Loucy (cell line): Measurements from ENCODE around the gene TDRD10.

ENCODE experiments used
- H2AFZ ChIP-seq: fragments of 200-600 bp; sonication (generic); 2 replicates; pipeline ENCODE4 v1.6.0; 2016; ENCODE audit warnings: antibody characterized with exemption, mild to moderate bottlenecking, low read length, moderate library complexity
- H3F3A ChIP-seq: fragments of 200-600 bp; 2 replicates; pipeline ENCODE4 v1.6.0; 2016; ENCODE audit warnings: antibody characterized with exemption, low read depth, mild to moderate bottlenecking
- H3K27me3 ChIP-seq: fragments of 200-600 bp; sonication (generic); 2 replicates; pipeline ENCODE4 v1.6.1; 2014; ENCODE audit warnings: low read length, mild to moderate bottlenecking; ENCODE audit not compliant: insufficient read depth, poor library complexity, severe bottlenecking
- H3K36me3 ChIP-seq: fragments of 200-600 bp; sonication (generic); 2 replicates; pipeline ENCODE4 v1.6.1; 2016; ENCODE audit warnings: low read length; ENCODE audit not compliant: insufficient read depth
- H3K4me1 ChIP-seq: fragments of 200-600 bp; sonication (generic); 2 replicates; pipeline ENCODE4 v1.5.1; 2014; ENCODE audit warnings: low read length, mild to moderate bottlenecking; ENCODE audit not compliant: insufficient read depth, poor library complexity, severe bottlenecking
- H3K4me2 ChIP-seq: fragments of 200-600 bp; sonication (generic); 2 replicates; pipeline ENCODE4 v1.6.0; 2014; ENCODE audit warnings: antibody characterized with exemption, low read length, low read depth, mild to moderate bottlenecking; ENCODE audit not compliant: poor library complexity, severe bottlenecking
- H3K4me3 ChIP-seq: fragments of 200-600 bp; sonication (generic); 2 replicates; pipeline ENCODE4 v1.5.1; 2014; ENCODE audit warnings: low read length, mild to moderate bottlenecking, mixed read lengths; ENCODE audit not compliant: poor library complexity, severe bottlenecking
- H3K79me2 ChIP-seq: fragments of 200-600 bp; sonication (generic); 2 replicates; pipeline ENCODE4 v1.6.1; 2014; ENCODE audit warnings: low read length; ENCODE audit not compliant: insufficient read depth
- H3K9ac ChIP-seq: fragments of 200-600 bp; sonication (generic); 2 replicates; pipeline ENCODE4 v1.6.0; 2014; ENCODE audit warnings: mild to moderate bottlenecking, low read depth, low read length, moderate library complexity; ENCODE audit not compliant: poor library complexity, severe bottlenecking
- H3K9me2 ChIP-seq: fragments of 200-600 bp; sonication (generic); replicated peaks from 2 replicates; pipeline ENCODE4 v1.6.1; 2016; ENCODE audit warnings: low read depth, low read length, mixed read lengths
- H3K9me3 ChIP-seq: fragments of 200-600 bp; sonication (generic); 2 replicates; pipeline ENCODE4 v1.6.1; 2014; ENCODE audit warnings: mild to moderate bottlenecking, antibody characterized with exemption, low read length, low read depth; ENCODE audit not compliant: insufficient read depth
- H4K20me1 ChIP-seq: fragments of 200-600 bp; sonication (generic); 2 replicates; pipeline ENCODE4 v1.6.0; 2014; ENCODE audit warnings: antibody characterized with exemption, low read length, mild to moderate bottlenecking; ENCODE audit not compliant: insufficient read depth, poor library complexity, severe bottlenecking
- EZH2phosphoT487 ChIP-seq: fragments of 200-600 bp; IDR thresholded peaks from 2 replicates; pipeline ENCODE4 v1.6.1; 2018; ENCODE audit warnings: antibody characterized with exemption, mild to moderate bottlenecking, moderate library complexity, borderline replicate concordance
- TF ChIP-seq, protein P1 (sequence below): fragments of 200-600 bp; sonication (generic); conservative IDR thresholded peaks from 2 replicates; pipeline ENCODE4 v1.5.1; 2014; ENCODE audit warnings: mild to moderate bottlenecking, antibody characterized with exemption, low read length

Gene TDRD10

DNA sequence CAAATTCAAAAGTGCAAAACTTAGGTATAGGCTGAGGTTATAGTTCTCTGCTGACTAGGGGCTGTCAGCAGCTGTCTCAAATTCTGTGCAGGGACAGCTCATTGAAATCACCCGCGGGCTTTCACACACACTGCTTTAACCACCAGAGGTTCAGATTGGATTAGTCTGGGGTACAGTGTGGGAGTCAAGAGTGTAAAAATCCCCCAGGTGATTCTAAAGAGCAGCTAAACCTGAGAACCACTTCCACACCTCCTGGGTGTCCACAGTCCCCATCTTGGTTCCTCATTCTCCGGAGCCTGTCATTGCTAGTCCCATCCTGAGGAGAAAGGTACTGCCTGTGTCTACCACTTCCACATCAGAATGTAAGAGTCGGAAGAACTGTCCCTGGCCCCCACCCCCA, 9.9 kb upstream of the TDRD10 start:
- Histone ChIP-seq H3K9ac (peak overlapping the region; percentile 55), H4K20me1 (no peaks in the 10 kb centered on the region), H3K4me2 (peak overlapping the region; percentile 89), H3K27me3 (no peaks in the 10 kb centered on the region), H3K9me3 (no peaks in the 10 kb centered on the region), H3F3A (peaks cover 18% of the 10 kb centered on the region; the same call in 1 of the 2 replicates), H3K79me2 (no peaks in the 10 kb centered on the region), H3K4me1 (peaks cover 70% of the 10 kb centered on the region), H3K36me3 (no peaks in the 10 kb centered on the region), H2AFZ (no peak overlapping the region), H3K9me2 (no peaks in the 10 kb centered on the region), H3K4me3 (no peak overlapping the region)
- TF ChIP-seq, protein P1, sequence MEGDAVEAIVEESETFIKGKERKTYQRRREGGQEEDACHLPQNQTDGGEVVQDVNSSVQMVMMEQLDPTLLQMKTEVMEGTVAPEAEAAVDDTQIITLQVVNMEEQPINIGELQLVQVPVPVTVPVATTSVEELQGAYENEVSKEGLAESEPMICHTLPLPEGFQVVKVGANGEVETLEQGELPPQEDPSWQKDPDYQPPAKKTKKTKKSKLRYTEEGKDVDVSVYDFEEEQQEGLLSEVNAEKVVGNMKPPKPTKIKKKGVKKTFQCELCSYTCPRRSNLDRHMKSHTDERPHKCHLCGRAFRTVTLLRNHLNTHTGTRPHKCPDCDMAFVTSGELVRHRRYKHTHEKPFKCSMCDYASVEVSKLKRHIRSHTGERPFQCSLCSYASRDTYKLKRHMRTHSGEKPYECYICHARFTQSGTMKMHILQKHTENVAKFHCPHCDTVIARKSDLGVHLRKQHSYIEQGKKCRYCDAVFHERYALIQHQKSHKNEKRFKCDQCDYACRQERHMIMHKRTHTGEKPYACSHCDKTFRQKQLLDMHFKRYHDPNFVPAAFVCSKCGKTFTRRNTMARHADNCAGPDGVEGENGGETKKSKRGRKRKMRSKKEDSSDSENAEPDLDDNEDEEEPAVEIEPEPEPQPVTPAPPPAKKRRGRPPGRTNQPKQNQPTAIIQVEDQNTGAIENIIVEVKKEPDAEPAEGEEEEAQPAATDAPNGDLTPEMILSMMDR, result no peak
- no peak for TF ChIP-seq EZH2phosphoT487

DNA sequence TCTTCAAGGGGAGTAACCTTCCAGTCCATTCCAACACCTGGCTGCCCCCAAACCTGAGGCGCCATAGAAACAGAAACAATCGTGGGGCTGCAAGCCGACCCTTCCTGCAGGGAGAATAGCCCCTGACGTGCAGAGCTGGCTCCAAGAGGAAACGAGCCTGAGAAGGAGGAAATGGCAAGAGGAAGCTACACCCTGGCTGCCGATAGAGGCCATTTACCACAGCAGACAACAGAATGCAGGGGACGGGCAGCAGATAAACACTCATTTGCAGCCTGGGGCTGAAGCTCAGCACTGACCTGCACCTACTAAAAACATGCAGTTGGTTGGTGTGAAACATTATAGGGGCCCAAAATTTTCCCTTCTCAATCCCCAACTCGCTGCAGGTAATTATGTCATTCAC, 8.7 kb upstream of the TDRD10 start:
- no peak for TF ChIP-seq EZH2phosphoT487
- TF ChIP-seq, protein P1, result no peak
- peak overlapping the region; percentile 64 for H3K4me3 ChIP-seq
- H3K4me1 ChIP-seq, result peaks cover 76% of the 10 kb centered on the region
- no peaks in the 10 kb centered on the region for H3K79me2 ChIP-seq
- H3K27me3 ChIP-seq, result no peaks in the 10 kb centered on the region
- no peaks in the 10 kb centered on the region for H3K9me2 ChIP-seq
- H3K9ac ChIP-seq, result peak overlapping the region; percentile 55
- H2AFZ ChIP-seq, result peak overlapping the region; percentile 81
- no peaks in the 10 kb centered on the region for H4K20me1 ChIP-seq
- H3F3A ChIP-seq, result peaks cover 20% of the 10 kb centered on the region
- no peaks in the 10 kb centered on the region for H3K9me3 ChIP-seq
- H3K36me3 ChIP-seq, result no peaks in the 10 kb centered on the region
- H3K4me2 ChIP-seq, result peak overlapping the region; percentile 89

DNA sequence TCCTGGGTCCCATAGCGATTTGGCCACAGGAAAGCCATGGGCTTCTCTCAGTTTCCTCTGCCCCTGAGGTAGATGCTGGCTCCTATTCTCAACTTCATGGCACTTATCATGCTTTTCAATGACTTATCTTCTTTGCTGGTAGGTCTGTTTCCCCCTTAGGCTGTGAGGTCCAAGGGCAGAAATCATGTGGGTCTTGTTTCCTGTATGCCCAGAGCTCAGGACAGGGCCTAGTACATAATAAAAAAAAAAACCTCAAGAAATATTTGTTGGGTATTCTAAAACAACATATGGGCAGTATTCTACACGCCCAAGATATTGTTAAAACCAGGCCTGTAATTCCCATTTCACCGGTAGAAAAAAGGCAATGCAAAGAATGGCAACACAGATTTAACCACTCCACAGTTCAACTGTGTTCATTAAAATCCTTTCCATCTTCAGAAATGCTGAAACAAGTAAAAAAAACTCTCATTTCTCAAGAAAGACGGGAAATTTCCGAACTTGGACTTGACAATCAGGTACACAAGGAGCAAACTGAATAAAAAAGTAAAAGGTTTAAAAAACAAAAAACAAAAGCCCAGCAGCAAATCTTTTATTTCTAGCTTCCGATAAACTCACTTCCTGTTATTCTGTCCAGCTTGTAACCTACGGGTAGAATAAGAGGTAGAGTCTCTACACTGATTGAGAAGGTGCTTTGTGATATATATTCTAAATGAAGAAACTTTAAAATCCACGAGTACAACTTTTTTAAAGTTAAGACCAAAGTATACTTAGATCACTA, 6.3 kb upstream of the TDRD10 start:
- no peak overlapping the region for H3K4me3 ChIP-seq
- H3K4me2 ChIP-seq, result peak overlapping the region; percentile 5
- no peaks in the 10 kb centered on the region for H4K20me1 ChIP-seq
- H3K9me3 ChIP-seq, result no peaks in the 10 kb centered on the region
- H2AFZ ChIP-seq, result no peak overlapping the region
- H3K79me2 ChIP-seq, result no peaks in the 10 kb centered on the region
- H3K36me3 ChIP-seq, result no peaks in the 10 kb centered on the region
- H3K9me2 ChIP-seq, result no peaks in the 10 kb centered on the region
- no peak for TF ChIP-seq EZH2phosphoT487
- TF ChIP-seq, protein P1, result no peak
- peaks cover 68% of the 10 kb centered on the region for H3K4me1 ChIP-seq
- no peaks in the 10 kb centered on the region for H3K27me3 ChIP-seq
- peaks cover 20% of the 10 kb centered on the region for H3F3A ChIP-seq
- H3K9ac ChIP-seq, result no peak overlapping the region
